Upper lobe of left lung (tissue), 4 donors: Measurements from ENCODE around the gene TMEM8B.

Source experiments
- POLR2A ChIP-seq, 4 donors: fragments of 450-650 bp; IDR thresholded peaks; one replicate each; pipeline ENCODE4 v1.5.1; 2016 to 2017; ENCODE audit warnings: antibody characterized with exemption in 4 of 4, mild to moderate bottlenecking in 2 of 4
- POLR2AphosphoS5 ChIP-seq, 2 donors: sonication (generic); formaldehyde crosslinking; IDR thresholded peaks; one replicate each; pipeline ENCODE4 v1.5.1; 2017; ENCODE audit warnings: antibody characterized with exemption in 2 of 2

- TF ChIP-seq POLR2AphosphoS5 (IDR thresholded peaks at IDR 0.05) (peak in 1 of 2 donors; percentile 26), POLR2A (IDR thresholded peaks at IDR 0.05) (no peak)
Measured at GRCh38 chr9:35790385-35791296, 38.4 kb upstream of the TMEM8B start.
